Islet precursor cell (in vitro differentiated cells): Measurements from ENCODE around the gene BLVRB.
"Not testable (repeated sequence)": the region's sequence is repeated elsewhere in the genome, so short reads cannot be mapped to it uniquely, and the experiment has no call there.

Source experiments
- DNase-seq: peaks from one replicate; pipeline ENCODE4 v3.0.0-alpha.2; 2018

The BLVRB gene

DNA sequence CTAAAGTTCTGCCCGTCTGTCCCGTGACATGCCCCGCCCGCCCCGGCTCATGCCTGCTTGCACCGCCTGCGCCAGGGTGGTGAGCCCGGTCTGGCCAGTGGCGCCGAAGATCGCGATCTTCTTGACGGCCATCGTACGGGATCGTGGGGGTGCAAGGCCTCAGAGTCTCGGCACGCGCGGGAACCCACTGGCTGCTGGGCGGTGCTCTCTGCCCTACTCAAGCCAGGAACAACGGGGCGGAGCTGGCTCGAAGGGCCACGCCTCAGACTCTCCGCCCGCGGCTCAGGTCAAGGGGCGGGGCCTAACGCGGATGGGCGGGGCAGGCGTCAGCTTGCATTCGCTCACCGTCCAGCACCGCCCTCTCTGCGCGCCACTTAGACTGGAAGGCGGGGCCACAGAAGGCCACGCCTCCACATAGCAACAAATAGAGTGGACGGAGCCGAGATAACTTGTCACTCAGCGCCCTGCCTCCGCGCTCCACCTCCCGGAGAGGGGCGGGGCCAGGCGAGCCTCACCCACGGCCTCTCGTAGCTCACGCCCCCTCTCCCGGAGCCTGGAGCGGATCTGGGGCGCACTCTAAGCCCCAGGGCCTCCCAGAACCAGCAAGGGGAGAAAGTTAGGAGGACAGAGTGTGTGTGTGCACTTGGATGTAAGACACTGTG lies at the start of gene BLVRB:
BLVRB (minus strand) TSS at position 189 of the 662 bp plus-strand sequence; CDS start at position 132, 57 bp downstream.
- DNase-seq, result peak; percentile 99

DNA sequence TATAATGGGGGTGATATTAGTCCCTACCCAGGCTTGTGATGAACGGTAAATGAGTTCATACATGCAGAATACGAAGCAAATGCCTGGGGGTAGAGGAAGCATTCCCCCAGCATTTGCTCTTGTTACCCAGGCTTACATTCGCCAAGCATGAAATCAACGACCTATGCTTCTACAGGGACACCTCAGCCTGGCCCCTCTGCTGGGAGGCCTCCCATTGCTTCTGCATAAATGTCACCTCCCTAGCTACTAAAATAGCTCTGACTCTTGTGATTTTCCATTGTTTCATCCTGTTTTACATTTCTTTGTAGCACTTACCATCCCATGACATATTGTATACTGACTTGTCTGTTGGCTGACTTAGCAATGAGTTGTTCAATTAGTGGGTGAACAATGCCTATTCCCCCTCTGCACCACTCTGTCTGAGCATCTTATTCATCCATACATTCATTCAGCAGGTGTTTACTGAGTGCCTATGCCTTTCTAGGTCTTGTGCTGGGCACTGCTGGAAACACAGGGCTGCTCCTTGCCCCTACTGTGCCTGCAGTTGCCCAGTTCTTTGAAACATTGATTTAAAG lies 48.3 kb upstream of the BLVRB start:
- DNase-seq, result no peak

DNA sequence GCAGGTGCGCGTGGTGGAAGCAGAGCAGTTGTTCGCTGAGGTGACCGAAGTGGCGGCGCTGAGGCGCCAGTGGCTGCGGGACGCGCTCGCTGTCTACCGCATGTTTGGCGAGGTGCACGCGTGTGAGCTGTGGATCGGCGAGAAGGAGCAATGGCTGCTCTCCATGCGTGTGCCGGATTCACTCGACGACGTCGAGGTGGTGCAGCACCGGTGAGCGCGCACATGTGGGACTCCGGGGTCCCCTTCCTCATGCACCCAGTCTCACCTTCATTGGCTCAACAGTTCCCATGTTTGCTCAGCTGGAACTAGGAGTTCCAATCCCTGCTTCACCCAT lies 47.8 kb upstream of the BLVRB start:
- no peak for DNase-seq

DNA sequence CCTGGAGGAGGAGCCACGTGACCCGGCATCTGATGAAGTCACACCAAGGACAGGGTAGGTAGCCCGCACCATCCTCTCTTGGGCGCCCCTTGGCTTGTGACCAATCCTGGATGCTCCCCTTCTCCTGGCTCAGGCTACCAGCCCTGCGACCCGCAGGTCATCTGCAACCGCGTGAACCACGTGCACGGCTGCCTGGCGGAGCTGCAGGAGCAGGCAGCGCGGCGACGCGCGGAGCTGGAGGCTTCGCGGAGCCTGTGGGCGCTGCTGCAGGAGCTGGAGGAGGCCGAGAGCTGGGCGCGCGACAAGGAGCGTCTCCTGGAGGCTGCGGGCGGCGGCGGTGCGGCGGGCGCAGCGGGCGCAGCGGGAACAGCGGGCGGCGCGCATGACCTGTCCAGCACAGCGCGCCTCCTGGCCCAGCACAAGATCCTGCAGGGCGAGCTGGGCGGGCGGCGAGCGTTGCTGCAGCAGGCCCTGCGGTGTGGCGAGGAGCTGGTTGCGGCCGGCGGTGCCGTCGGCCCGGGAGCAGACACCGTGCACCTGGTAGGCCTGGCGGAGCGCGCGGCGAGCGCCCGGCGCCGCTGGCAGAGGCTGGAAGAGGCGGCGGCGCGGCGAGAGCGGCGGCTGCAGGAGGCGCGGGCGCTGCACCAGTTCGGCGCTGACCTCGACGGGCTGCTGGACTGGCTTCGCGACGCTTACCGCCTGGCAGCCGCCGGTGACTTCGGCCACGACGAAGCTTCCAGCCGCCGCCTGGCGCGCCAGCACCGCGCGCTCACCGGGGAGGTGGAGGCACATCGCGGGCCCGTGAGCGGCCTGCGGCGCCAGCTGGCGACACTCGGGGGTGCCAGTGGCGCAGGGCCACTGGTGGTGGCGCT lies 47.2 kb upstream of the BLVRB start:
- DNase-seq, result peak; percentile 83

DNA sequence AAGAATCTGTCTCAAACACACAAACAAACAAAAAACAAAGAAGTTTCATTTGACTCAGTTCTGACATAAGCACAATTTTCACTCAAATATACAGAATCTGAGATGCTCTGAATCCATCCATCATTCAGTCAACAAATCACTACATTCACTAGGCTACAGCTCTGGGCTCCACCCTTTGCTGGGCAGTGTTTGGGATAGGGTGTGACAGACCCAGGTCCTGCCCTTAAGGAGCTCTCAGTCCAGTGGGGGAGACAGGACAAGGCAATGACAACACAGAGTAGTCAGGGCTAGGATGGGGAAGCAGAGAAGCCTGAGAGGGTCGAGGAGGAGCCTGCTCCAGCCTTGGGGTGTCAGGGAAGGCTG lies 46.5 kb upstream of the BLVRB start:
- DNase-seq, result no peak

DNA sequence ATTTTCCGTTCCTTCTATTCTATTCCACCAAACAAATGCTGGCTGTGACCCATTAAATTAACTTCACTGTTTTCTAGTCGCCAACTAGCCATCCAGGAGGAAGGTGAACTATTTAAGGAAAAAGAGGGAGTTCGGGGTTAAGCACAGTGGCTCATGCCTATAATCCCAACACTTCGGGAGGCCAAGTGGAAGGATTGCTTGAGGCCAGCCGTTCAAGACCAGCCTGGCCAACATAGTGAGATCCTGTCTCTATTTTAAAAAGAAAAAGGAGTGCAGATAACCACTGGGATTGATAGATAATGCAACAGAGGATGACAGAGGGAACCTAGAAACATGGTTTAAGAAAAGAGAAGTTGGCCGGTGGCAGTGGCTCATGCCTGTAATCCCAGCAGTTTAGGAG lies 45.9 kb upstream of the BLVRB start:
- DNase-seq, result no peak

- no peak for DNase-seq
Measured at GRCh38 chr19:40510526-40511115, 45.1 kb upstream of the BLVRB start.

DNA sequence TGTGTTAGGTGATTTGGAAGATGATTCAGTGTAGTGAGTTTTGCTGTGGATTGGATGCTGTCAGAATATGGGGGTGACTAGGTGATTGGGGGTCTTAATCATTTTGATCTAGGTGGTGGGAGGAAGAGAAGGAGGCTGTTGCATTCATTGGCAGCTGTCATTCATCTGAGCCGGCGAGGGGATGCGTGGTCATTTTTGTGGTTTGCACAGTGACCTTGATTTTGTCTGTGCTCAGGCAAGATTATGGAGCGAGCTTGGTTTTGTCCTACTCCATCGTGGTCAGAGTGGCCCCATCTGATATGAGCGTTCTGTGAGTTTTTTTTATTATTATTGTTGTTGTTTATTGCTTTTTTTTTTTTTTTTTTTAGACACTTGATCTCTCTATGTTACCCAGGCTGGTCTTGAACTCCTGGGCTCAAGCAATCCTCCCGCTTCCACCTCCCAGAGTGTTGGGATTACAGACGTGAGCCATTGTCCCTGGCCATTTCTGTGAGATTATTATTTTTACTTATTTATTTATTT lies 43.3 kb upstream of the BLVRB start:
- no peak for DNase-seq

DNA sequence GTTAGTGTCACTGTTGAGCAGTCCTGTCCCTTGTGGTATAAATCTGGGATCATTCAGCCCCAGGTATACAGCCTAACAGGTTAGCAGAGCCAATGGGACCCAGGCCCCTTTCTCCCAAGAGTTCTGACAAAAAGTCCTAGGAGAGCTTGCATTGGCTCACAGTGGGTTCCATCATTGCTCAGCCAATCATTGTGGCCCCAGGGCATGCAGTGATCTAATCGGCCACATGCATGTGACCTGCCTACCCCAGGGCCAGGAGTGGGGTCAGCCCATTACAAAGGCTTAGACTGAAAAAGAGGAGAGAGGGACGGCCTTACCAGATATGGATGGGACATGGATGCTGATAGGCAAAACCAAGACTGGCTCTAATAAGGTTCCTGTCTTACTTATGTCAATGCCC lies 42.3 kb upstream of the BLVRB start:
- no peak for DNase-seq

- no peak for DNase-seq
Measured at GRCh38 chr19:40506099-40506498, 40.6 kb upstream of the BLVRB start.

DNA sequence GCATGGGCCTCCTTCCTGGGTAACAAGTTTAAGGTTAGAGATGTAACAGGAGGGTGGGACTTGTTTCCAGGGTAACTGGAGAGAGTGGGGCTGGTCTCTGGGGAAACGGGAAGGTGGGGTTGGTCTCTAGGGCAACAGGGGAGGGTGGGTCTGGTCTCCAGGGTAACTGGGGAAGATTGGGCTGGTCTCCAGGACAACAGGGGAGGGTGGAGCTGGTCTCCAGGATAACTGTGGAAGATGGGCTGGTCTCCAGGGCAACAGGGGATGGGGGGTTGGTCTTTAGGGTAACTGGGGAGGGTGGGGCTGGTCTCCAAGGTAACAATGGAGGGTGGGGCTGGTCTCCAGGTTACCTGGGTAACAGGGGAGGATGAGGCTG lies 37.8 kb upstream of the BLVRB start:
- no peak for DNase-seq

DNA sequence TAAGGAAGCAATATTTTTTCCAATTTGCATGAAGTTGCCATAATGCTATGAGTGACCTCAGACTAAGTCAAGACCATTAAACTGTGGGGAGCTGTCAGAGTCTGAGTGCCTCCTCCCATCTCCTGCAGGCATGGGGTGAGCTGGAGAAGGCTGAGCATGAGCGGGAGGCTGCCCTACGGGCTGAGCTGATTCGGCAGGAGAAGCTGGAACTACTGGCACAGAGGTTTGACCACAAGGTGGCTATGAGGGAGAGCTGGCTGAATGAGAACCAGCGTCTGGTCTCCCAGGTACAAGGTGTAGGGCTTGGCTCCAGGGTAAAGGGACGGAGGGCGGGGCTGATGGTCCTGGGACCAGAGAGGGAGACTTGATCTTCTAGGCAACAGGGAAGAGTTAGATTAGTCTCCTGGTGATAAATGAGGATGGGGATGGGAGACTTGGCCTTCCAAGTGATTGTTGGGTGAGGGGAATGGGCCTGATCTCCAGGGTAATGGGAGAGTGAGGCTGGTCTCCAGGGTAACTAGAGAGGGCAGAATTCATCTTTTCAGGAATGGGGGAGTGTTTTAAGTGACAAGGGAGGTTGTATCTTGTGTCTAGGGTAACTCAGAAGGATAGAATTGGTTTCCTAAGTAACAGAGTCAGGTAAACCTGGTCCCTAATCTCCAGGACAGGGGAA lies 37.2 kb upstream of the BLVRB start:
- DNase-seq, result peak; percentile 78

DNA sequence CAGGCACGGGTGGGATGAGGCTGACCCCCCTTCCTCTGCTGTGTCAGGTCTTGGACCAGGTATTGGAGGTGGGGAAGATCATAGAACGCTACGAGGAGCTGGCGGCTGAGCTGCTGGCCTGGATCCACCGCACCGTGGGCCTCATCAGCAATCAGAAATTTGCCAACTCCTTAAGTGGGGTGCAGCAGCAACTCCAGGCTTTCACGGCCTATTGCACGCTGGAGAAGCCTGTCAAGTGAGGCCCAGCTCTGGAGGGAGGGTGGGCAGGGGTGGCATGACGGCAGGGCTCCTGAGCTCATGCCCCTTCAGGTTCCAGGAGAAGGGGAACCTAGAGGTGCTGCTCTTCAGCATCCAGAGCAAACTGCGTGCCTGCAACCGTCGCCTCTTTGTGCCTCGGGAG lies 36.5 kb upstream of the BLVRB start:
- DNase-seq, result no peak

DNA sequence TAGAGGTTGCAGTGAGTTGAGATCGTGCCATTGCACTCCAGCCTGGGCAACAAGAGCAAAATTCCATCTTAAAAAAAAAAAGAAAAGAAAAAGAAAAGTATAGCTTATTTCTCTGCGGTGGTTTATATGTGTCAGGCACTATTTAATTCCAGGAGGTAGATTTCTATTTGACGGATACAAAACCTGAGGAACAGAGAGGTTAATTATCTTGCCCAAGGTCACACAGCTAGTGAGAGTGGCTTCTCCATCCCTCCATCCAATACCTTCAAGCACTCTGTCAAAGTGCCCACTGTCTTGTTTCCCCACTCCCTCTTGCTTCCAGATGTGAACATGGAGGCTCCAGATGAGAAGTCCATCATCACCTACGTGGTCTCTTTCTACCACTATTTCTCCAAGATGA lies 36.1 kb upstream of the BLVRB start:
- DNase-seq, result no peak

DNA sequence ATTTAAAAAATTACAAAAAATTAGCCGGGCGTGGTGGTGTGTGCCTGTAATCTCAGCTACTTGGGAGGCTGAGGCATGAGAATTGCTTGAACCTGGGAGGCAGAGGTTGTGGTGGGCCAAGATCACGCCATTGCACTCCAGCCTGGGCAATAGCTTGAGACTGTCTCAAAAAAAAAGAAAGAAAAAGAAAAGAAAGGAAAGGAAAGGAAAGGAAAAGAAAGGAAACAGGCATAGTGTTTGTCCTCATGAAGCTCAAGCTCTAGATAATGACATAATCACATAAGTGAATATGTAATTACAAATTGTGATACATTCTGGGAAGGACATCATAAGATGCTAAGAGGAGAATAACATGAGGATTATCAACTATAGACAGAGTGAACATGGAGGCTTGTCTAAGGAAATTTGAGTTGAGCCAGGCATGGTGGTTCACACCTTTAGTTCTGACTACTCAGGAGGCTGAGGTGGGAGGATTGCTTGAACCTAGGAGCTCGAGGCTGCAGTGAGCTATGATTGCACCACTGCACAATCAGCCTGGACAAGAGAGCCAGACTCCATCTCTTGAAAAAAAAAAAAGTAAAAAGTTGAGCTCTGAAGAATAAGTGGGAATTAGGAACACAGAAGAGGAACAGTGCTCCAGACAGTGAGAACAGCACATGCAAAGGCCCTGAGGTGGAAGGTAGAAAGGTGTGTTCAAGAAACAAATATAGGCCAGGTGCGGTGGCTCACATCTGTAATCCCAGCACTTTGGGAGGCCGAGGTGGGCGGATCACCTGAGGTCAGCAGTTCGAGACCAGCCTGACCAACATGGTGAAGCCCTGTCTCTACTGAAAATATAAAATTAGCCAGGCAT lies 35.4 kb upstream of the BLVRB start:
- DNase-seq, result not testable (repeated sequence)

GRCh38 chr19:40499320-40499719 lies 33.8 kb upstream of the BLVRB start:
- no peak for DNase-seq

DNA sequence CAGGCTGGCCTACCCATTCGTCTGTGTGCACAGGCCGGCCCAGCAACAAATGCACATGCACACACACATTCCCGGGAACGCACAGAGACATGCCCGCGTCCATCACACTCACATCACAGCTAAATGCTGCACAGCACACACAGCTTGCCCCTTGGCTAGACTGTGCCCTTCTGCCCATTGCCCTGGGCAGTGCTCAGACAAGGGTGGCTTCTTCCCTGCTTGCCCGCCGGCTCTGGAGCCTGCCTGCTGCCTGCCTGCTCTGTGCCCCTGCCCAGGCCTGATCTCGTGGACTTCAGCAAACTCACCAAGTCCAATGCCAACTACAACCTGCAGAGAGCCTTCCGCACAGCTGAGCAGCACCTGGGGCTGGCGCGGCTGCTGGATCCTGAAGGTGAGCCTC lies 31.7 kb upstream of the BLVRB start:
- DNase-seq, result no peak

DNA sequence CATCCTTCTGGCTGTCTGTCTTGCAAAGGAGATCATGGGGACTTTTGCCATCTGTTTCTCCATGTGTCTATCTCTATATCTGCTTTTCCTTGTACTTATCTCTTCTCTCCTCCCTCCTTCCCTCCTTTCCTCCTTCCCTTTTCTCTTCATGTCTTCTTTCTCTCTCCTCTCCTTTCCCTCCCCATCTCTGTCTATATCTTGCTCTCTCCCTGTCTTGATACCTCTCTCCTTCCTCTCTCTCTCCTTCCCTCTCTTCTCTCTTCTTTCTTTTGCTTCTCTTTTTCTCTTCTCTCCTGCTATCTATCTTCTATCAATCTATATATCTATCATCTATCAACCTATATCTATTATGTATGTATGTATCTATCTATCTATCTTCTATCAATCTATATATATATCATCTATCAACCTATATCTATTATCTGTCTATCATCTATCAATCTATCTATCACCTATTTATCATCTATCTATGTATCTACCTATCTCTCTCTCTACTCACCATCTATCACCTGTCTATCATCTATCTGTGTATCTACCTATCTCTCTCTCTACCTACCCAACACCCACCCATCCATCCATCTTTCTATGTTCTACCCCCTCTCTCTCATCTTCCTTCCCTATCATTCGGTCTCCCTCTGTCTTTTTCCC lies 28.8 kb upstream of the BLVRB start:
- DNase-seq, result no peak

DNA sequence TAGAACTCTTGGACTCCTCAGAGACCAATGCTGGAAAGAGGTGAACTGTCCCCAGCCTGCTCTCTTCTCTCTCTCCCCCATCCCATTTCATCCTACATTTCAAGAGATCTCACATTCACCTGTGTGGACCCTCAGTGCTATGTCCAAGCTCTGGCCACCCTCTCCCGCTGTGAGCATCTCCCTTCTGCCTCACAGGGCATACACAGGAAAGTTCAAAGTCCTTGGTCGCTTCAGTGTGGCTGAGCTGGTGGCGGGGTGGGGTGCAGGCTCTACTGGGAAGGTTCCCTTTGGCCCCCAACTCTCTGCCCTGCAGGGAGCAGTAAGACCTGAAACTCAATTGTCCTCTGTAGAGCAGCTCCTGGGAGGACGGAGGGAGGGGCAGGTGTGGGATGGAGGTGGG lies 28.2 kb upstream of the BLVRB start:
- no peak for DNase-seq

GRCh38 chr19:40492274-40492673 lies 26.7 kb upstream of the BLVRB start:
- DNase-seq, result no peak

DNA sequence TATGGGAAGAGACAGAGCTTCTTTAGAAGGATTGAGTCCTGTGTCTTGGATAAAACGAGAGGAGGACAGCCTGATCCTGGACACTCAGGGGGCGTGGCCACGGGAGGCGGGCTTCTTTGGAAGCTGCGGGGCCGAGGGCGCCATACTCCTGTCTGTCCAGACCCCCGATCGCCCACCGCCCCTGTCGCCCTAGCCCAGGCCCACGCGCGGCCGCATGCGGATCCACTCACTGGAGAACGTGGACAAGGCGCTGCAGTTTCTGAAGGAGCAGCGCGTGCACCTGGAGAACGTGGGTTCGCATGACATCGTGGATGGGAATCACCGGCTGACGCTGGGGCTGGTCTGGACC lies 24.3 kb upstream of the BLVRB start:
- no peak for DNase-seq

DNA sequence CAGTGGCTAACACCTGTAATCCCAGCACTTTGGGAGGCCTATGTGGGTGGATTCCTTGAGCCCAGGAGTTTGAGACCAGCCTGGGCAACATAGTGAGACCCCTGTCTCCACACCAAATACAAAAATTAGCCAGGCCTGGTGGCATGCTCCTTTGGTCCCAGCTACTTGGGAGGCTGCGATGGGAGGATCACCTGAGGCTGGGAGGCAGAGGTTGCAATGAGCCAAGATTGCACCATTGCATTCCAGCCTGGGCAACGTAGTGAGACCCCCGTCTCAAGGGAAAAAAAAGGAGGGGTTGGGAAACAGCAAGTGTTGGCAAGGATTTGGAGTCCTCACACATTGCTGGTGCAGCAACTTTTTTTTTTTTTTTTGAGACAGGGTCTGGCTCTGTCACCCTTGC lies 20.5 kb upstream of the BLVRB start:
- no peak for DNase-seq
